ENCODE measurements around the gene PLEKHD1.

- TF ChIP-seq, protein P1, sequence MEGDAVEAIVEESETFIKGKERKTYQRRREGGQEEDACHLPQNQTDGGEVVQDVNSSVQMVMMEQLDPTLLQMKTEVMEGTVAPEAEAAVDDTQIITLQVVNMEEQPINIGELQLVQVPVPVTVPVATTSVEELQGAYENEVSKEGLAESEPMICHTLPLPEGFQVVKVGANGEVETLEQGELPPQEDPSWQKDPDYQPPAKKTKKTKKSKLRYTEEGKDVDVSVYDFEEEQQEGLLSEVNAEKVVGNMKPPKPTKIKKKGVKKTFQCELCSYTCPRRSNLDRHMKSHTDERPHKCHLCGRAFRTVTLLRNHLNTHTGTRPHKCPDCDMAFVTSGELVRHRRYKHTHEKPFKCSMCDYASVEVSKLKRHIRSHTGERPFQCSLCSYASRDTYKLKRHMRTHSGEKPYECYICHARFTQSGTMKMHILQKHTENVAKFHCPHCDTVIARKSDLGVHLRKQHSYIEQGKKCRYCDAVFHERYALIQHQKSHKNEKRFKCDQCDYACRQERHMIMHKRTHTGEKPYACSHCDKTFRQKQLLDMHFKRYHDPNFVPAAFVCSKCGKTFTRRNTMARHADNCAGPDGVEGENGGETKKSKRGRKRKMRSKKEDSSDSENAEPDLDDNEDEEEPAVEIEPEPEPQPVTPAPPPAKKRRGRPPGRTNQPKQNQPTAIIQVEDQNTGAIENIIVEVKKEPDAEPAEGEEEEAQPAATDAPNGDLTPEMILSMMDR (conservative IDR thresholded peaks at IDR 0.05) = peak; percentile 74
- no peak for TF ChIP-seq EZH2 (IDR thresholded peaks at IDR 0.05; ENCODE audit: low read depth)
Observed at GRCh38 chr14:69535230-69535848, 50.8 kb downstream of the PLEKHD1 start.

Measured in PC-9 (cell line).